Breast epithelium (tissue), 3 donors: ENCODE results near the gene ELOB.

Source experiments
- POLR2A ChIP-seq: fragments of 450-650 bp; IDR thresholded peaks from one replicate; pipeline ENCODE4 v1.6.1; 2016; ENCODE audit warnings: antibody characterized with exemption, mild to moderate bottlenecking, moderate library complexity
- TF ChIP-seq, protein P1 (sequence below), 3 donors: fragments of 450-650 bp; IDR thresholded peaks; one replicate each; pipeline ENCODE4 v1.5.1; 2016 to 2017; ENCODE audit warnings: antibody characterized with exemption in 3 of 3, mild to moderate bottlenecking in 3 of 3, moderate library complexity in 3 of 3

DNA sequence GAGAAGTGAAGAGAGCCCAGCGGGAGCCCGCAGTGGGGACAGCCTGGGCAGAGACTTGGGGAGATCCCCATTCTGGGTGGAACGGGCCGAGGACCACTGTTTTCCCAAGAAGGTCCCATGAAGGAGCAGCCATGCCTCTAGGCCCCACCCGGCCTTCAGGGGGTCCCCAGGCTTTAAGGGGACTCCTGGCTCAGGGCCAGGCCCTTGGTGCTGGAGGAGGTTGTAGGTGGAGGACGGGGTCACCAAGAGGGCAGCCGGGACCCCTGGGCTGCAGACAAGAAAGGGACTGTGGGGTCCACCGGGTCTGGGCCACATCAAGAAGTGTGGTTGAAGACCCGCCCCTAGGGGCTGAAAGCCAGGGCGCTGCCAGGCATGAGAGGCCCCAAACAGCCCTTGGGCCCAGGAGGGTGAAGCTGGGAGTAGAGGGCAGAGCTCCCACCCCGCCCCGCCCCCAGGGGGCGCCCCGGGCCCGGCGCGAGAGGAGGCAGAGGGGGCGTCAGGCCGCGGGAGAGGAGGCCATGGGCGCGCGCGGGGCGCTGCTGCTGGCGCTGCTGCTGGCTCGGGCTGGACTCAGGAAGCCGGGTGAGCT, 39.8 kb upstream of the ELOB start, which contains the start of gene PRSS21:
- no peak for TF ChIP-seq POLR2A
- TF ChIP-seq, protein P1, sequence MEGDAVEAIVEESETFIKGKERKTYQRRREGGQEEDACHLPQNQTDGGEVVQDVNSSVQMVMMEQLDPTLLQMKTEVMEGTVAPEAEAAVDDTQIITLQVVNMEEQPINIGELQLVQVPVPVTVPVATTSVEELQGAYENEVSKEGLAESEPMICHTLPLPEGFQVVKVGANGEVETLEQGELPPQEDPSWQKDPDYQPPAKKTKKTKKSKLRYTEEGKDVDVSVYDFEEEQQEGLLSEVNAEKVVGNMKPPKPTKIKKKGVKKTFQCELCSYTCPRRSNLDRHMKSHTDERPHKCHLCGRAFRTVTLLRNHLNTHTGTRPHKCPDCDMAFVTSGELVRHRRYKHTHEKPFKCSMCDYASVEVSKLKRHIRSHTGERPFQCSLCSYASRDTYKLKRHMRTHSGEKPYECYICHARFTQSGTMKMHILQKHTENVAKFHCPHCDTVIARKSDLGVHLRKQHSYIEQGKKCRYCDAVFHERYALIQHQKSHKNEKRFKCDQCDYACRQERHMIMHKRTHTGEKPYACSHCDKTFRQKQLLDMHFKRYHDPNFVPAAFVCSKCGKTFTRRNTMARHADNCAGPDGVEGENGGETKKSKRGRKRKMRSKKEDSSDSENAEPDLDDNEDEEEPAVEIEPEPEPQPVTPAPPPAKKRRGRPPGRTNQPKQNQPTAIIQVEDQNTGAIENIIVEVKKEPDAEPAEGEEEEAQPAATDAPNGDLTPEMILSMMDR (IDR thresholded peaks at IDR 0.05), result no peak
